Measurements from ENCODE around the gene KRTAP9-1. TPM values are rescaled to one million over a fixed set of nuclear protein-coding genes. Genes with fewer than 3 reads are reported as not detected.

KRTAP9-1 gene
- total RNA-seq, 1 experiment from 2014 or later = not detected

GRCh38 chr17:41176744-41177387 is 12.8 kb upstream of the KRTAP9-1 start:
- Histone ChIP-seq H2AFZ (no peak overlapping the region), H3K4me3 (no peak overlapping the region), H4K20me1 (ENCODE audit: insufficient read depth) (no peaks in the 10 kb centered on the region), H3K79me2 (ENCODE audit: low read depth) (no peaks in the 10 kb centered on the region), H3F3A (ENCODE audit: insufficient read depth, low read depth) (no peaks in the 10 kb centered on the region), H3K9me3 (ENCODE audit: insufficient read depth, low read depth) (no peaks in the 10 kb centered on the region), H3K36me3 (ENCODE audit: low read depth) (no peaks in the 10 kb centered on the region), H3K4me1 (replicated peaks; ENCODE audit: insufficient read depth) (no peaks in the 10 kb centered on the region), H3K27me3 (ENCODE audit: insufficient read depth, low read depth) (no peaks in the 10 kb centered on the region), H3K27ac (no peak overlapping the region), H3K4me2 (no peak overlapping the region), H3K9me2 (ENCODE audit: insufficient read depth) (no peaks in the 10 kb centered on the region)
- intact Hi-C loops (cut with micrococcal nuclease; ENCODE audit: unreplicated experiment) = no loop called here
- ChIA-PET POLR2A (ENCODE audit: unreplicated experiment) (interaction anchor here (0.7 kb wide), 1 partner anchor 155 kb away, joined by 3 read pairs; no protein-coding TSS in a partner anchor), CTCF (no interaction called here)
- DNase-seq = no peak
- BruUV-seq (replicated peaks) = no TSS peak
- no peak for TF ChIP-seq EZH2 (IDR thresholded peaks at IDR 0.05; ENCODE audit: low read depth)
- no peak for TF ChIP-seq CTCF (conservative IDR thresholded peaks at IDR 0.05)

- H3K27ac ChIP-seq = no peak within 1 kb of the TSS
- no TSS peak for BruUV-seq (replicated peaks)
- no peaks in the 10 kb centered on the region for H3K36me3 ChIP-seq (ENCODE audit: low read depth)
- H3K4me2 ChIP-seq = no peak within 1 kb of the TSS
- H3K4me3 ChIP-seq = no peak within 1 kb of the TSS
- no peak for TF ChIP-seq CTCF (conservative IDR thresholded peaks at IDR 0.05)
- TF ChIP-seq EZH2 (IDR thresholded peaks at IDR 0.05; ENCODE audit: low read depth) = no peak
- H3K9me3 ChIP-seq (ENCODE audit: insufficient read depth, low read depth) = no peaks in the 10 kb centered on the region
- no peaks in the 10 kb centered on the region for H3K79me2 ChIP-seq (ENCODE audit: low read depth)
- H2AFZ ChIP-seq = no peak within 1 kb of the TSS
- ChIA-PET POLR2A (ENCODE audit: unreplicated experiment) (interaction anchor here (0.7 kb wide), 1 partner anchor 154 kb away, joined by 3 read pairs; no protein-coding TSS in a partner anchor), CTCF (no interaction called here)
- no peak for DNase-seq
- no peaks in the 10 kb centered on the region for H3F3A ChIP-seq (ENCODE audit: insufficient read depth, low read depth)
- no peaks in the 10 kb centered on the region for H3K4me1 ChIP-seq (replicated peaks; ENCODE audit: insufficient read depth)
- no peaks in the 10 kb centered on the region for H3K27me3 ChIP-seq (ENCODE audit: insufficient read depth, low read depth)
- intact Hi-C loops (cut with micrococcal nuclease; ENCODE audit: unreplicated experiment) = no loop called here
- H3K9me2 ChIP-seq (ENCODE audit: insufficient read depth) = no peaks in the 10 kb centered on the region
- no peaks in the 10 kb centered on the region for H4K20me1 ChIP-seq (ENCODE audit: insufficient read depth)
Measured at GRCh38 chr17:41177727-41178271, 11.9 kb upstream of the KRTAP9-1 start, which contains the start of gene KRTAP4-2. Gene KRTAP4-2, minus strand, starts transcription at chr17:41178221. Its CDS starts 57 bp downstream, at chr17:41178164.

GRCh38 chr17:41178341-41178740 is 11.3 kb upstream of the KRTAP9-1 start:
- H3K4me2 ChIP-seq = no peak overlapping the region

More at GRCh38 chr17:41178341-41178740, 11.3 kb upstream of the KRTAP9-1 start:
- H3K4me3 ChIP-seq = no peak overlapping the region
- no peaks in the 10 kb centered on the region for H3K79me2 ChIP-seq (ENCODE audit: low read depth)
- no peaks in the 10 kb centered on the region for H3K9me2 ChIP-seq (ENCODE audit: insufficient read depth)
- ChIA-PET CTCF (no interaction called here), POLR2A (ENCODE audit: unreplicated experiment) (interaction anchor here (0.7 kb wide), 1 partner anchor 1039 kb away, joined by 5 read pairs; no protein-coding TSS in a partner anchor)
- TF ChIP-seq EZH2 (IDR thresholded peaks at IDR 0.05; ENCODE audit: low read depth) (no peak), CTCF (conservative IDR thresholded peaks at IDR 0.05) (no peak)
- H3K36me3 ChIP-seq (ENCODE audit: low read depth) = no peaks in the 10 kb centered on the region
- no peaks in the 10 kb centered on the region for H3F3A ChIP-seq (ENCODE audit: insufficient read depth, low read depth)
- no peak overlapping the region for H3K27ac ChIP-seq
- DNase-seq = no peak
- no peak overlapping the region for H2AFZ ChIP-seq
- H4K20me1 ChIP-seq (ENCODE audit: insufficient read depth) = no peaks in the 10 kb centered on the region
- no peaks in the 10 kb centered on the region for H3K9me3 ChIP-seq (ENCODE audit: insufficient read depth, low read depth)
- H3K4me1 ChIP-seq (replicated peaks; ENCODE audit: insufficient read depth) = no peaks in the 10 kb centered on the region
- intact Hi-C loops (cut with micrococcal nuclease; ENCODE audit: unreplicated experiment) = no loop called here
- H3K27me3 ChIP-seq (ENCODE audit: insufficient read depth, low read depth) = no peaks in the 10 kb centered on the region
- BruUV-seq (replicated peaks) = no TSS peak
